DMS79 treated with DMSO at 0.1 percent for 48 hours (cell line): ENCODE results near the gene EVA1B.
A peak's percentile ranks its signal among the peaks of the same experiment; 100 is the strongest.

Experiments
- DNase-seq: peaks from one replicate; lab custom pipeline; 2025; lab: John Stamatoyannopoulos, UW

Gene EVA1B

DNA sequence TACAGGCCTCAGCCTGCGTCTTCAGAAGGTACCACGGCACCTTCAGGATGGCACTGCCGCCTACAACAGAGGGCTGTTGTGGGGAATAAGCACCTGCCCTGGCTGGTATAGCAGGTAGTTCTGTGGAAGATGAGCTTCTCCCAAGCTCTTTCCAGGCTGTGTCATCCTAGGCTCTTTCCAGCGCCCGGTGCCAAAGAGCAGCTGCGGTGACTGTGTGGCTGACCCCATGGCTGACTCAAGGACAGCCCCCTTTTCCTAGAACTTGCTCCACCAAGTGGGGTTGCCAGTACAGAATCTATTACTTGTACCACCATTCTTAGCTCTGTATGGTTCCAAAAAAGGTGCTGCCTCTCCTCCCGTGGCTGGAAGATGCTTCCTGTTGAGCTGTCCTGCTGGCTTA, 21.9 kb upstream of the EVA1B start:
- DNase-seq: no peak

GRCh38 chr1:36344395-36344680, 20.9 kb upstream of the EVA1B start:
- no peak for DNase-seq

DNA sequence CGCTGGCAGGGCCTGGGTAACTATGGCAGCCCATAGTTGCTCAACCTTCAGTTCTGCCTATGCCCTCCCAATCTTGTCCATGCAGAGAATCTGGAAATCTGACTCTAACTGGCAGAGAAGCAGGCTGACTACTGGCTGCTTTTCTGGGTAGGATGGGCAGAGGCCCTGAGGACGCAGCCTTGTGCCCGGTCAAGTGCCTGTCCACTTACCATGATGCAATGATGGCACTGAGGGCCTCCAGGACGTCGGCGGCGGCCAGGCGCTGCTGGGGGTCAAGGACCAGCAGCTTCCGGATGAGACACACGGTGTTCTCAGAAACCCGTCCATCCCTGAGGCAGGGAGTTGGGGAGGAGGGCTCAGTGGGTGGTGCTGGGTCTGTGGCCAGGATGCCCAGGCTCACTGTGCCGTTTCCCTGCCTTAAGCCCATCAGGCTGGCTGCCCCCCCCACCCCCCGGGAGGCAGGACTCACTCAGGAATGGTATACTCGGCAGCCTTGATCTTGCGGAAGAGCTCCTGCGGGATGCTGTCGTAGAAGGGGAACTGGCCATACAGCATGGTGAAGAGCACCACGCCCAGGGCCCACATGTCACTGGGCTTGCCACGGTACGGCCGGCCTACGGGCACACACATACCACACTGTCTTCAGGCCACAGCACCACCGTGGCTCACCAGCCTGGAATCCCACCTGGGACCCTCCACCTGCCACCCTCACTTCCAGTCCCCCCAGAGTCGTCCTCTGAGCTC, 20.4 kb upstream of the EVA1B start:
- DNase-seq: no peak

- DNase-seq: peak; percentile 29
These were observed 19.2 kb upstream of the EVA1B start for GRCh38 chr1:36342426-36343185.

GRCh38 chr1:36341626-36342320, 18.3 kb upstream of the EVA1B start:
- no peak for DNase-seq

DNA sequence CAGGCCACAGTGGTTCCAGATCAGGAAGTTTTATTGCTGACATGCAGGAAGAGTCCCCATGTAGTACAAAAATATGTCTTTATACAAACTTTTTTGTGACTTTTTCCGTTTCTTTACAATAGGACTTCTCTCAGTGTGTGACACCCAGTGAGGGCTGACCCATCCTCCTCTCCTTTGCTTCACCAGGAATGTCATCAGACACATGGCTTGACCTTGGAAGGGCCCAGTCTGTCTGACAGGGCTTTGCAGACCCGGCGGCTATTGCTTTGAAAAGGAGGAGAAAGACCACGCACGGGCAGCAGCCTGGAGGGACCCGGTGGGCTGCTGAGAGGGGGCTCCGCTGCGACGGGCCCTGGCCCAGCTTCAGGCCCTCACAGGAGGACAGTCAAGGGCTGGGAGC, 16.2 kb upstream of the EVA1B start:
- no peak for DNase-seq

DNA sequence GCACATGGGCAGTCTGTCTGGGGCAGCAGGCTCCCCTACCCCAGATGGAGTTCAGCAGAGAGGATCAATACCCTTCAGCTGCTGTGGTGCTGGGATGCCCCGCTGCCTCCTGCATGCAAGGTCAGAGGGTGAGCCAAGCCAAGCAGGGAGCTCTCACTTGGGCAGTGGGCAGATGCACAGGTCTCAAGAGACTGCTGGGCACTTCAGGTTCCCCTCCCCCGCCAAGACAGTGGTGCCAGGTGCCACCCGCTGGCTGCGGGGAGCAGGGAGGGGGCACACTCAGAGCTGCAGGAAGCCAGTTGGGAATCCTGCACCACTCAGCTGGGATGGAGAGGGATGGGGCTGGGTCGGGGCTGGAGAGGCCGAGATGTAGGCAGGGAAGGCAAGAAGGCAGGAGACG, 15.8 kb upstream of the EVA1B start:
- DNase-seq: no peak

GRCh38 chr1:36337830-36338229, 14.4 kb upstream of the EVA1B start:
- no peak for DNase-seq

DNA sequence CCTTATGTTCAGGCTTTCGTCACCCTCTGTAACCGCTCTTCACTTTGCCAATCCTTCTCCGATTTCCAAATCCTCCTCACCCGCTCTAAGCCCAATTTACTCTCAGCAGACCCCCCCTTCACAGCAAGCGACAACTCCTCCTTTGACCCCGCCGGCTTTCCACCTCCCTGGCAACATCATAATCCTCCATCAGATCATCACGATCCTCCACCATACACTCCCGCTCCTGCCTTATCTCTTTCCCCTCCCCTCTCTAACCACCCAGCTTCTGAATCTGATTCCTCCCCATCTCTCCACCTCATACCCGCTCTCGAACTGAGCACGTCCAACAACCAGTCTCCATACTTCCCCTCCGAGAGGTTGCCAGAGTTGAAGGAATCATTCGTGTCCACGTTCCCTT, 7.5 kb upstream of the EVA1B start:
- no peak for DNase-seq

- no peak for DNase-seq
These were observed 6.4 kb upstream of the EVA1B start for GRCh38 chr1:36329817-36330216.

DNA sequence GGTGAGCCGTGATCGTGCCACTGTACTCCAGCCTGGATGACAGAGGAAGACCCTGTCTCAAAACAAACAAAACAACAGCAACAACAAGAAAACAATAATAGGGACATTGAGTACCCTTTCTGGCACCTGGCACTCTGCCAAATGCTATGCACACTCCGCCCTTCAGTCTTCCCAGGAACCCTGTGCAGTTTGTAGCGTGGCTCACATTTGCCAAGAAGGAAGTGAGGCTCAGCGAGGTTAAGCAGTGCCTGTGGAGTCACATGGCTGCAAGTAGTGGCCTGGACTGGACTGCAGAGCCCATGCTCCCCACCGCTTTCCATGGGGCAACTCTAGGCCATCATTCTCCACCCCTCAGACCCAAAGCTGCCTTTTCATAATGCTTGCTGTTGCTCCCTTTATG, 5.3 kb upstream of the EVA1B start:
- DNase-seq: peak; percentile 39

DNA sequence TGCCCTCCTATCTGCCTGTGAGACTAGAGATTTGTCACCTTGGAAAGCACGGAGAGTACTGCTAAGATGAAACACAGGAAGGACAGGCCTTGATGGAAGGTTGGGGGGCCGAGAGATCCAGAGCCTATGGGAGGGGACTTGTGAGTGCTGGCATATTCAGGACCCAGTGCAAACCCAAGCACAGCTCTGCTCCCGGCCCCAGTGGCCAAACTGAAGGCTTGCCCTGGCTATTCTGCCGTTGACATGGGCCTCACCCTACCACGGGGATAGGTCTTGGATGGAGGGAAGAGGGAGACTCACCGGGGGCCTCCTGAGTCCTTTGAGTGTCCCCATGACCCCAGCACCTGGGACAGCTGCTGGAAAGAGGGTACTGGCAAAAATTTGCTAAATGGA, 4.6 kb upstream of the EVA1B start:
- DNase-seq: no peak

DNA sequence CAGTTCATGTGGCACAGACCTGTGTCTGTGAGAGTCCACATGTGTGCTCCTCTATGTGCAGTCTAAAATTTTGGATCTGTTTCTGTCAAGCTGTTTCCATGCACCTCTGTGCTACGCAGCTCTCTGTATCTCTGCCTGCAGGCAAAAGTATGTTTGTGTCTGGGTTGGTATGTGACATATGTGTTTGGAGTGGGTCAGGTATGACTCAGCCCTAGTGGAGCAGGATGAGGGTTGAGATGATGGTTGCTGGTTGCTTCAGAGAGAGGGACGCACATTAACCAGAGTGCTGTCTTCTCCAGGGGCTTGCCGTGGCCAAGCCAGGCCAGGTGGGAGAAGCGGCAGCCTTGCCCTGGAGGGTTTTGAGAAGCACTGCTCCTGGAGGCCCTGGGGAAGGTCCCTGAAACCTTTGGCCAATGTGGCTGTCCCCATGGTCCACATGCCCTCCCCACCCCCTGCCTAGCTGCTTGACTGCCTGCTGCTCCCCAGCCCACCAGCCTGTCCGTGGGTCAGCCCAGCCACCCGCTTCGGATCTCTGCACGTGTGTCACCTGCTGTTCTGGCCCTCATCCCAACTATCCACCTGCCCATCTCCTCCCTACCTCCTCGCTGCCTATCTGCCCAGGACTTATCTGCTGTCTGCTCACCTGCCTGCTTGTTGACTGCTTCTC, 4.1 kb upstream of the EVA1B start:
- no peak for DNase-seq

DNA sequence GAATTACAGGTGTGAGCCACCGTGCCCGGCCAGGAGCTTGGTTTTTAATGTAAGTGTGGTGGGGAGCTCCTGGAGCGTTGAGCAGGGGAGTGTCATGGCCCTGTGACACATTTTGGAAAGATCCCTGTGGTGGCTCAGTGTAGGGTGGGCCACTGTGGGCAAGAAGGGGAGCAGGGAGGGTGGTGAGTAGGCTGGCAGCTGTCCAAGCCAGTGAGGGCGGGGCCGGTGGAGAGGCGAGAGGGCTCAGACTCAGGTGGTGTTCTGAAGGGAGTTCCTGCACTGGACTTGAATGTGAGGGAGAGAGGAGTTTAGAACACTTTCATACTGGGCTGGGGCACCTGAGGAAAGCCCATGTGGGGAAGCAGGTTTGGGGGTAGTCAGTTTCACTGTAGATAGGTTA, 3.1 kb upstream of the EVA1B start:
- peak; percentile 9 for DNase-seq

DNA sequence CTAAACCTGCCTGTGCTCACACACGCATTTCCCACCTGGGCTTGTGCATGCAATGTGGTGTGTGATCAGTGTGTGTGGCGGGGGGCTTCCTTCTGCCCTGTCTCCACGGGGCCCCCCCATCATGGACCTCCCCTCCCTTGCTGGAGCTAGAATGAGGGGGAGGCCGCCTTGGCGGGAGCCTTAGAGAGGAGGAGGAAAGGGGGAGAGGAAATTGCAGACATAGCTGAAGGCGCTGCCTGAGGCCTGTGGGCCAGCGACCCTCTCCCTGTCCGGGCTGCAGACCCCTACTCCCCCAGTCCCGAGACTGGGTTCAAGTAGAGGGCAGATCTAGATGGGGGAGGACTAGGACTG, 883 bp upstream of the EVA1B start:
- no peak for DNase-seq

- no peak for DNase-seq
These were observed 434 bp downstream of the EVA1B start for GRCh38 chr1:36322786-36323635.

DNA sequence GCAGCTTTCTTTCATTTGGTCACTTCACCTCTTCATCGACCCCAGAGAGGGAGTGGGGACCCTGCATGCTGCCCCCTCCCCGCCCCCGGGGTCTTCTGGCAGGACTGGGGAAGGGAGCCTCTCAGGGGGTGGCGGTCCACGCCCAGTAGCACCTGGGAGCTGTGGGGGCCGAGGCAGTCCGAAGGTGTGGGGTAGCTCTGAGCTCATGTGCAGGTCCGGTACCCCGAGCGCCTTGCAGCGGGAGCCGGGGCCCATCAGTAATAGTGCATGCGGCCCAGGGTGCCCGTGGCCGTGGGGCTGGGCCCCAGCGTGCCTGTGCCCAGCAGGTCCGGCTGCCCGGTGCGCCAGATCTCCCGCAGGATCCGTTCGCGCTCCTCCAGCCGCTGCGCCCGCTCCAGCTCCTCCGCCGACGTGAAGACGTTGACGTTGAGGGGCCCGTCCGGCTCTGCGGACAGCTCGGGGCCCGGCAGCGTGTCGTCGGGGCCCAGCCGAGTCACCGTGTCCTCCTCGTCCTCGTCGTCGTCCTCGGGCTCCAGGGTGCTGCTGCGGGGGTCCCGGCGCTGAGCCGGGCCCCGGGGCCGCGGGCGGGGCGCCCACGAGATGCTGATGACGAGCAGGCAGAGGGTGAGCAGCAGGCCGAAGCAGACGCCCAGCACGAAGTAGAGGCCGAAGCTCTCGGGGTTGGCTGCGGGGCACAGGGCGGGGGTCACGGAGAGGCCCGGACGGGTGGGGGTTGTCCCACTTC, 1.2 kb downstream of the EVA1B start:
- no peak for DNase-seq

DNA sequence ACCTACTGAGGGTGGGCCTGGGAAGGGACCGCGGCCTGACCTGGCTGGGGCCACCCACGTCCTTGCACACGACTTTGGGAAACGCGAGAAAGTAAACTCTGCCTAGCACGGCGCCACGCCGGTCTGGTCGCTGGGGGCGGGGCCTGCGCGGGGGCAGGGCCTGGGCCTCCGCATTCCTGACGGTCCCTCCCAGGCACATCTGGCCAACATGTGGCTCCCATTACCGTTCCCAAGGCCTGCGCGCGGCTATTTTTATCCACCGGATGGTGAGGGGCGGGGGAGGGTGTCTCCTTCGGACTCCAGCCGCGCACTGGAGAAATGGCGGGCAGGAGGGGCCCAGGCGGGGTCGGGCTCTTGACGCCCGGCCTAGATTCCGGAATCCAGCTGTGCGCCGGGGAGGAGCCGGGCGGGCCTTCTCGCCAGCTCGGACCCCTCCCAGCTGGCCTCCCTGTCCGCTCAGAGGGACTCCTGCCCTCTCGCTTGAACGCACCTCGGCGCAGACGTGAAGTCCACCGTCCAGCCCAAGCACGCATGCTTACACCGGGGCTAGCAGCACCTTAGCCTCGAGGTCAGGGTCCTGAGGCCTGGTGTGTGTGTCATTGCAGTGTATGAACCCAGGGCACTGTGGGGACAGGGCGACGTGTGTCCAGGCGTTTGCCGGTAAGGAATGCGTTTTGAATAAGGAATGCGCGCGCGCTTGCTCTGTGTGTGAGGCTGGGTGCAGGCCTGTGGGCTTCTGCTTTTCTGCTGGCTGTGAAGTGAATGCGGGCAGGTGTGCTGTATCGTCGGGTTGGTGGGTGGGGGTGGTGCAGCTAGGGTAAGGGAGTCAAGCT, 2.1 kb downstream of the EVA1B start:
- DNase-seq: no peak

DNA sequence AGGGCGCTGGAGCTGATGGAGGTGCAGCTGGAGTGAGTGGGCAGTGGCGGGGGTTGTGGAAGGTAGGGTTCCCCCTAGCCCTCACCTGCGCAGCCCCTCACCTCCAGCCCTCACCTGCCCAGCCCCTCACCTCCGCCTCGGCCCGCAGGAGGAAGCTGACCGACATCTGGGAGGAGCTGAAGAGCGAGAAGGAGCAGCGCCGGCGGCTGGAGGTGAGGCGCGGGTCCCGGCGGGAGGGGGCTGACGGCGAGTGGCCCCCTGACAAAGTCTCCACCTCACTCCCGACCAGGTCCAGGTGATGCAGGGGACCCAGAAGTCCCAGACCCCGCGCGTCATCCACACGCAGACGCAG, 2.7 kb downstream of the EVA1B start:
- no peak for DNase-seq

DNA sequence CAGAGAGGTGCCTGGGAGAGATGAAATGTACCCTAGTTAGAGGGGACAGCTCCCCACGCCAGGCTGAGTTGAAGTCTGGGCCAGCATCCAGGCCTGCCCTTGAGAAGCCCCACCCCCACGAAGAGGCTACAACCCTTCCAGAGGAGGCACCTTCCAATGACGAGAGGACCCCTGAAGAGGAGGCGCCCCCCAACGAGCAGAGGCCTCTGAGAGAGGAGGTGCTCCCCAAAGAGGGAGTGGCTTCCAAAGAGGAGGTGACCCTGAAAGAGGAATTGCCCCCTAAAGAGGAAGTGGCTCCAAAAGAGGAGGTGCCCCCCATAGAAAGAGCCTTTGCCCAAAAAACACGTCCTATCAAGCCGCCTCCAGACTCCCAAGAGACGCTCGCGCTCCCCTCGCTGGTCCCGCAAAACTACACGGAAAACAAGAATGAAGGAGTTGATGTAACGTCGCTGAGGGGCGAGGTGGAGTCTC, 3.1 kb downstream of the EVA1B start:
- DNase-seq: no peak
